A549 (cell line): ENCODE data around the gene EPS8. TPM values are rescaled to one million over a fixed set of nuclear protein-coding genes. Genes with fewer than 3 reads are reported as not detected.
A peak's percentile ranks its signal among the peaks of the same experiment; 100 is the strongest.

Source experiments
- ATAC-seq, 2 experiments: fragments of 200-7000 bp in 1 of 2; fragments of >200 bp in 1 of 2; cut with Nextera tagmentation in 1 of 2; cut with Tn5 transposase in 1 of 2; 3 replicates each; pipeline versions ENCODE4 v1.8.0 to v1.9.1; 2018 to 2020; ENCODE audit warnings: mild to moderate bottlenecking in 1 of 2, moderate library complexity in 1 of 2
- CTCF ChIA-PET: fragments of 300-600 bp; sonication (Branson Sonifier 250); formaldehyde crosslinking; extraction: SDS; loops from one replicate; lab custom pipeline; 2021; ENCODE audit warnings: antibody characterized with exemption, inconsistent platforms; lab: Yijun Ruan, JAX
- POLR2A ChIA-PET: fragments of 350-600 bp; formaldehyde crosslinking; extraction: SDS; loops from one replicate; lab custom pipeline; 2021; ENCODE audit warnings: antibody characterized with exemption, inconsistent platforms; lab: Yijun Ruan, JAX
- DNase-seq, 2 experiments: peaks; one replicate each; pipeline versions ENCODE4 v3.0.0 to v3.0.0-alpha.2; 2011 to 2016; ENCODE audit warnings: low read depth in 1 of 2, low spot score in 1 of 2
- FAIRE-seq: peaks from 2 replicates; lab custom pipeline; 2011; peaks lifted over from hg19 to GRCh38; lab: Jason Lieb, UNC
- H3K27ac ChIP-seq, 2 experiments: fragments of >200 bp; sonication (Bioruptor Twin); formaldehyde crosslinking; 3 replicates each; pipeline ENCODE4 v1.5.1; 2016 to 2017
- H3K4me1 ChIP-seq: fragments of >200 bp; sonication (Bioruptor Twin); formaldehyde crosslinking; 3 replicates; pipeline ENCODE4 v1.6.1; 2016
- H3K4me2 ChIP-seq: fragments of >200 bp; sonication (Bioruptor Twin); formaldehyde crosslinking; 3 replicates; pipeline ENCODE4 v1.6.1; 2016
- H3K4me3 ChIP-seq: fragments of >200 bp; sonication (Bioruptor Twin); formaldehyde crosslinking; 3 replicates; pipeline ENCODE4 v1.5.1; 2016
- H3K9me3 ChIP-seq: fragments of >200 bp; sonication (Bioruptor Twin); formaldehyde crosslinking; 3 replicates; pipeline ENCODE4 v1.6.1; 2016
- BHLHE40 ChIP-seq: IDR thresholded peaks from 2 replicates; pipeline ENCODE4 v1.6.1; 2012; ENCODE audit warnings: low read depth, low read length, inconsistent platforms
- CBX8 ChIP-seq: fragments of 200-600 bp; sonication (generic); IDR thresholded peaks from 2 replicates; pipeline ENCODE4 v1.6.1; 2016
- GATA3 ChIP-seq: IDR thresholded peaks from 2 replicates; pipeline ENCODE4 v1.6.1; 2012; ENCODE audit warnings: borderline replicate concordance
- JUNB ChIP-seq: fragments of >200 bp; sonication (Bioruptor Twin); formaldehyde crosslinking; IDR thresholded peaks from 2 replicates; pipeline ENCODE4 v1.6.1; 2016
- MYC ChIP-seq: IDR thresholded peaks from 2 replicates; pipeline ENCODE4 v1.6.1; 2012; ENCODE audit warnings: mild to moderate bottlenecking, inconsistent platforms, low read length, improper control_type of control experiment, borderline replicate concordance
- NPAS2 ChIP-seq: fragments of 250-450 bp; sonication (Bioruptor Pico); IDR thresholded peaks from 2 replicates; pipeline ENCODE4 v1.8.0; 2022; ENCODE audit warnings: mild to moderate bottlenecking, moderate library complexity, borderline replicate concordance
- PBX3 ChIP-seq: IDR thresholded peaks from 2 replicates; pipeline ENCODE4 v1.6.1; 2012
- RARB ChIP-seq: fragments of 250-450 bp; sonication (Bioruptor Pico); IDR thresholded peaks from 2 replicates; pipeline ENCODE4 v1.8.0; 2021; ENCODE audit warnings: mild to moderate bottlenecking, moderate library complexity
- RFX5 ChIP-seq: fragments of 450-650 bp; IDR thresholded peaks from 2 replicates; pipeline ENCODE4 v1.7.1; 2014; ENCODE audit warnings: antibody characterized with exemption, mild to moderate bottlenecking, moderate library complexity
- SMC3 ChIP-seq: fragments of >200 bp; sonication (Bioruptor Twin); formaldehyde crosslinking; IDR thresholded peaks from 3 replicates; pipeline ENCODE4 v1.6.1; 2018; ENCODE audit warnings: inconsistent platforms
- TFCP2L1 ChIP-seq: fragments of 250-450 bp; sonication (Bioruptor Pico); IDR thresholded peaks from 2 replicates; pipeline ENCODE4 v1.5.0; 2021; ENCODE audit warnings: mild to moderate bottlenecking
- USF2 ChIP-seq: fragments of 450-650 bp; IDR thresholded peaks from 2 replicates; pipeline ENCODE4 v1.6.1; 2014; ENCODE audit warnings: antibody characterized with exemption
- WGBS: methylation state at CpG from one replicate; pipeline ENCODE4 v1.1.6; 2017; ENCODE audit errors: missing lambda C conversion rate; 5-methylcytosine and 5-hydroxymethylcytosine counted together
- polyA plus RNA-seq, 4 experiments: library from polyadenylated mRNA; depleted of rRNA in 3 of 4; stranded (reverse); fragments of >200 nt; fragmentation: RNase III in 1 of 4; extraction: RNeasy Plus Mini Kit Qiagen cat#74134 plus additional on column Dnase treatment in 1 of 4; gene quantifications; 2 replicates in 3 of 4; 3 replicates in 1 of 4; pipeline ENCODE4 v1.2.3, GENCODE V29; 2011 to 2017
- TF ChIP-seq, protein P1 (sequence below): fragments of 250-450 bp; sonication (Bioruptor Pico); IDR thresholded peaks from 2 replicates; pipeline ENCODE4 v1.5.0; 2021; ENCODE audit warnings: mild to moderate bottlenecking, moderate library complexity, borderline replicate concordance
- TF ChIP-seq, protein P2 (sequence below): fragments of 250-450 bp; sonication (Bioruptor Pico); IDR thresholded peaks from 2 replicates; pipeline ENCODE4 v1.5.0; 2020; ENCODE audit warnings: low read depth, mild to moderate bottlenecking, moderate library complexity

EPS8 gene
- polyA plus RNA-seq, 2 of the 4 experiments (the other 2 are of a cell fraction), result 25.1 to 101 TPM

DNA sequence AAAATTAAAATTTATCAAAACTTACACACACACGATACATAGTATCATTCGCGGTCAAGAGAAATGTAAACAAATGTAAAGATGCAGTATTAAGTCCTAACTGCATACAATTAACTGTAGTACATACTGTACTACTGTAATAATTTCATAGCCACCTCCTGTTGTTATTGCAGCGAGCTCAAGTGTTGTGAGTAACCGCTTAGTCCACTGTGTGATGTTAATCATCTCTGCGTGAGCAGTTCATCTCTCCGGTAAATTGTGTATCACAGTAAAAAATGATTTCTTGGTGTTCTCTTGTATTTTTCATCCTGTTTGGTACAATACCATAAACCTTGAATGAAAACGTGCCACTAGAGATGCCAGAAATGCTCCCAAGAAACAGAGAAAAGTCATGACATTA lies 6.5 kb downstream of the EPS8 start:
- FAIRE-seq (no peak), DNase-seq (no peak), ATAC-seq (no peak)
- no peak for TF ChIP-seq NPAS2 (CRISPR knock-in tag)
- TF ChIP-seq, protein P1, sequence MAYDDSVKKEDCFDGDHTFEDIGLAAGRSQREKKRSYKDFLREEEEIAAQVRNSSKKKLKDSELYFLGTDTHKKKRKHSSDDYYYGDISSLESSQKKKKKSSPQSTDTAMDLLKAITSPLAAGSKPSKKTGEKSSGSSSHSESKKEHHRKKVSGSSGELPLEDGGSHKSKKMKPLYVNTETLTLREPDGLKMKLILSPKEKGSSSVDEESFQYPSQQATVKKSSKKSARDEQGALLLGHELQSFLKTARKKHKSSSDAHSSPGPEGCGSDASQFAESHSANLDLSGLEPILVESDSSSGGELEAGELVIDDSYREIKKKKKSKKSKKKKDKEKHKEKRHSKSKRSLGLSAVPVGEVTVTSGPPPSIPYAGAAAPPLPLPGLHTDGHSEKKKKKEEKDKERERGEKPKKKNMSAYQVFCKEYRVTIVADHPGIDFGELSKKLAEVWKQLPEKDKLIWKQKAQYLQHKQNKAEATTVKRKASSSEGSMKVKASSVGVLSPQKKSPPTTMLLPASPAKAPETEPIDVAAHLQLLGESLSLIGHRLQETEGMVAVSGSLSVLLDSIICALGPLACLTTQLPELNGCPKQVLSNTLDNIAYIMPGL, result no peak
- TF ChIP-seq, protein P2, sequence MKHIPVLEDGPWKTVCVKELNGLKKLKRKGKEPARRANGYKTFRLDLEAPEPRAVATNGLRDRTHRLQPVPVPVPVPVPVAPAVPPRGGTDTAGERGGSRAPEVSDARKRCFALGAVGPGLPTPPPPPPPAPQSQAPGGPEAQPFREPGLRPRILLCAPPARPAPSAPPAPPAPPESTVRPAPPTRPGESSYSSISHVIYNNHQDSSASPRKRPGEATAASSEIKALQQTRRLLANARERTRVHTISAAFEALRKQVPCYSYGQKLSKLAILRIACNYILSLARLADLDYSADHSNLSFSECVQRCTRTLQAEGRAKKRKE, result no peak
- TF ChIP-seq CBX8, result no peak
- TF ChIP-seq SMC3, result no peak
- TF ChIP-seq USF2, result no peak
- TF ChIP-seq GATA3, result no peak
- TF ChIP-seq PBX3, result no peak
- TF ChIP-seq MYC, result no peak
- no peak for TF ChIP-seq RARB (CRISPR knock-in tag)
- no peak for TF ChIP-seq RFX5
- no peak for TF ChIP-seq BHLHE40
- no peak for TF ChIP-seq JUNB
- Histone ChIP-seq H3K27ac (no peak overlapping the region), H3K9me3 (0 out of 3 replicates have a peak, but pooled peaks cover 3% of the 10 kb centered on the region), H3K4me3 (no peak overlapping the region), H3K4me2 (no peak overlapping the region), H3K4me1 (peaks cover 62% of the 10 kb centered on the region)
- ChIA-PET CTCF (interaction anchor here (0.7 kb wide), 1 partner anchor 787 kb away, joined by 3 read pairs; no protein-coding TSS in a partner anchor), POLR2A (no interaction called here)
- 96% methylated on average over 8 of the region's 8 CpGs for WGBS

- POLR2A ChIA-PET, result interaction anchor here (1.9 kb wide), 1 partner anchor 9 kb away, joined by 13 read pairs; the partner anchor contains the start of gene EPS8
- H3K9me3 ChIP-seq, result no peaks in the 10 kb centered on the region
- peak overlapping the region; percentile 83 for H3K4me2 ChIP-seq
- H3K4me1 ChIP-seq, result peaks cover 66% of the 10 kb centered on the region
- no peak overlapping the region; the same call in 2 of the 3 replicates for H3K4me3 ChIP-seq
- peak overlapping the region; percentile 71 to 72 for H3K27ac ChIP-seq
- DNase-seq (no peak), FAIRE-seq (peak; percentile 88), ATAC-seq (no peak)
- CTCF ChIA-PET, result interaction anchor here (1.0 to 1.3 kb wide), 2 partner anchors 8 to 193 kb away, joined by 3 read pairs; no protein-coding TSS in a partner anchor
- TF ChIP-seq TFCP2L1, result no peak
- no peak for TF ChIP-seq SMC3
- TF ChIP-seq PBX3, result no peak
- WGBS, result 27% methylated on average over 2 of the region's 2 CpGs
These were observed 9.3 kb downstream of the EPS8 start for GRCh38 chr12:15779925-15780324.

GRCh38 chr12:15778126-15778525 lies 11.1 kb downstream of the EPS8 start:
- Histone ChIP-seq H3K4me3 (no peak overlapping the region), H3K27ac (no peak overlapping the region), H3K4me2 (no peak overlapping the region), H3K9me3 (no peaks in the 10 kb centered on the region), H3K4me1 (peaks cover 70% of the 10 kb centered on the region)
- TF ChIP-seq MYC, result no peak
- WGBS, result 76% methylated on average over 3 of the region's 3 CpGs
- FAIRE-seq (no peak), DNase-seq (no peak), ATAC-seq (no peak)
- CTCF ChIA-PET, result no interaction called here
- POLR2A ChIA-PET, result no interaction called here
